ENCODE data around the gene KCTD20. TPM values are rescaled to one million over a fixed set of nuclear protein-coding genes. Genes with fewer than 3 reads are reported as not detected.

Gene KCTD20
- polyA plus RNA-seq, 1 donor (not counting 4 experiments of a cell fraction or from before 2014, with no cell fraction given) = 31.8 TPM

GRCh38 chr6:36413489-36414480 lies 29.0 kb upstream of the KCTD20 start:
- Histone ChIP-seq H4K20me1 (ENCODE audit: control insufficient read depth, extremely low read depth, insufficient read depth, low read length) (no peaks in the 10 kb centered on the region), H2AFZ (ENCODE audit: control insufficient read depth, low read length) (no peak overlapping the region), H3K79me2 (ENCODE audit: control insufficient read depth, insufficient read depth, low read length) (no peaks in the 10 kb centered on the region), H3K4me1 (ENCODE audit: control insufficient read depth, extremely low read depth, insufficient read depth, low read length) (peaks cover 6% of the 10 kb centered on the region), H3K27ac (ENCODE audit: control insufficient read depth, insufficient read depth, low read length) (no peak overlapping the region), H3K36me3 (ENCODE audit: control insufficient read depth in 2 of 2, extremely low read depth in 1 of 2, insufficient read depth in 2 of 2, low read length in 2 of 2) (no peaks in the 10 kb centered on the region), H3K4me2 (ENCODE audit: control insufficient read depth, extremely low read depth, insufficient read depth, low read depth, low read length) (no peak overlapping the region), H3K9ac (ENCODE audit: control insufficient read depth, extremely low read depth, insufficient read depth, low read length) (no peak overlapping the region), H3K9me3 (ENCODE audit: control insufficient read depth, low read depth, low read length) (no peaks in the 10 kb centered on the region), H3K27me3 (ENCODE audit: control insufficient read depth, extremely low read depth, insufficient read depth, low read length) (no peaks in the 10 kb centered on the region), H3K4me3 (ENCODE audit: control insufficient read depth in 2 of 3, extremely low read depth in 1 of 3, insufficient read depth in 2 of 3, low read depth in 1 of 3, low read length in 3 of 3) (no peak overlapping the region), H3K9me1 (ENCODE audit: control insufficient read depth, extremely low read depth, insufficient read depth, low read length) (no peaks in the 10 kb centered on the region)
- FAIRE-seq (no peak), DNase-seq (ENCODE audit: low read depth, low spot score) (no peak)
- dilution Hi-C loops (cut with MboI; ENCODE audit: extremely low pct_ligation_motif_present, low sequenced_read_pairs) = no loop called here
- TF ChIP-seq EZH2 (IDR thresholded peaks at IDR 0.05; ENCODE audit: low read length) (no peak), CTCF (optimal IDR thresholded peaks at IDR 0.05 in 1 of 3, IDR thresholded peaks at IDR 0.05 in 1 of 3, conservative IDR thresholded peaks at IDR 0.05 in 1 of 3; ENCODE audit: extremely low read depth in 1 of 3, insufficient read depth in 2 of 3, low read length in 3 of 3) (no peak)

- H3K4me2 ChIP-seq (ENCODE audit: control insufficient read depth, extremely low read depth, insufficient read depth, low read depth, low read length) = no peak overlapping the region
- TF ChIP-seq EZH2 (IDR thresholded peaks at IDR 0.05; ENCODE audit: low read length) (no peak), CTCF (optimal IDR thresholded peaks at IDR 0.05 in 1 of 3, IDR thresholded peaks at IDR 0.05 in 1 of 3, conservative IDR thresholded peaks at IDR 0.05 in 1 of 3; ENCODE audit: extremely low read depth in 1 of 3, insufficient read depth in 2 of 3, low read length in 3 of 3) (no peak)
Observed at GRCh38 chr6:36414481-36414880, 28.3 kb upstream of the KCTD20 start.

More at GRCh38 chr6:36414481-36414880, 28.3 kb upstream of the KCTD20 start:
- Histone ChIP-seq H3K9ac (ENCODE audit: control insufficient read depth, extremely low read depth, insufficient read depth, low read length) (no peak overlapping the region), H4K20me1 (ENCODE audit: control insufficient read depth, extremely low read depth, insufficient read depth, low read length) (no peaks in the 10 kb centered on the region), H3K4me3 (ENCODE audit: control insufficient read depth in 2 of 3, extremely low read depth in 1 of 3, insufficient read depth in 2 of 3, low read depth in 1 of 3, low read length in 3 of 3) (no peak overlapping the region), H3K9me3 (ENCODE audit: control insufficient read depth, low read depth, low read length) (no peaks in the 10 kb centered on the region), H3K79me2 (ENCODE audit: control insufficient read depth, insufficient read depth, low read length) (no peaks in the 10 kb centered on the region), H3K9me1 (ENCODE audit: control insufficient read depth, extremely low read depth, insufficient read depth, low read length) (no peaks in the 10 kb centered on the region), H3K27me3 (ENCODE audit: control insufficient read depth, extremely low read depth, insufficient read depth, low read length) (no peaks in the 10 kb centered on the region), H3K36me3 (ENCODE audit: control insufficient read depth in 2 of 2, extremely low read depth in 1 of 2, insufficient read depth in 2 of 2, low read length in 2 of 2) (no peaks in the 10 kb centered on the region), H3K4me1 (ENCODE audit: control insufficient read depth, extremely low read depth, insufficient read depth, low read length) (peaks cover 13% of the 10 kb centered on the region), H3K27ac (ENCODE audit: control insufficient read depth, insufficient read depth, low read length) (no peak overlapping the region), H2AFZ (ENCODE audit: control insufficient read depth, low read length) (no peak overlapping the region)
- FAIRE-seq (no peak), DNase-seq (ENCODE audit: low read depth, low spot score) (no peak)
- dilution Hi-C loops (cut with MboI; ENCODE audit: extremely low pct_ligation_motif_present, low sequenced_read_pairs) = no loop called here
